ENCODE results near the gene ATP4A.

Gene ATP4A

DNA sequence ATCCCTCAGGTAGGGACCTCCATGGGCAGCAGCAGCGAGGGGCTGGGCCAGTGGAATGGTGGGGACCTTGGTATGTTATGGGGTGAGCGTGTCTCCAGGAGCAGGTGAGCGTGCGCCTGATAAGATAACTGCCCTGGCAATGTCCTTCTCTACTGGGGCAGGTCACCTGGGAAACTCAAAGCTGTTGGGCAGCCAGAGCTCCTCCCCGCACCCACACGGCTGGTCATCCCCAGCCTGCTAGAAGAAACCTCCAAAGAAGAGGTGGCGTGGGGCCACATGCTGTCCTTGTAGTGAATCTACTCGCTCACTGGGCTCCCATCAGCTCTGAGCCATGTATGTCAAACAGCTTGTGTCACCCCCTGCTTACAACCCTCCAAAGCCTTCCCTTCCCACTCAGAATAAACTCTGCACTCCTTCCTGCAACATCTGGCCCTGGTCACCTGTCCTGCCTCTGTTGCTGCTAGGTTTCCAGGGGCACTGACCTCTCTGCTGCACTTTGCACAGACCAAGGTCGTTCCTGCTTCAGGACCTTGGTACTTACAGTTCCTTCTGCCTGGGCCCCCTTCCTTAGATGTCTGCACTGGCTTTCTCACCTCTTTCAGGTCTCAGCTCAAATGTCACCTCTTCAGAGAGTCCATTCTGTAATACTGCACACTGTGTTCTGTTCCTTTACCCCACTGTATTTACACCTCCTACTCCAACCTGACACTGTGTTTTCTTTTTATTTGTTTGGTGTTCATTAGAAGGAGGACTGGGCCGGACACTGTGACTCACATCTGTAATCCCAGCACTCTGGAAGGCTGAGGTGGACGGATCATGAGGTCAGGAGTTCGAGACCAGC lies 1.8 kb upstream of the ATP4A start:
- no peak for DNase-seq

DNA sequence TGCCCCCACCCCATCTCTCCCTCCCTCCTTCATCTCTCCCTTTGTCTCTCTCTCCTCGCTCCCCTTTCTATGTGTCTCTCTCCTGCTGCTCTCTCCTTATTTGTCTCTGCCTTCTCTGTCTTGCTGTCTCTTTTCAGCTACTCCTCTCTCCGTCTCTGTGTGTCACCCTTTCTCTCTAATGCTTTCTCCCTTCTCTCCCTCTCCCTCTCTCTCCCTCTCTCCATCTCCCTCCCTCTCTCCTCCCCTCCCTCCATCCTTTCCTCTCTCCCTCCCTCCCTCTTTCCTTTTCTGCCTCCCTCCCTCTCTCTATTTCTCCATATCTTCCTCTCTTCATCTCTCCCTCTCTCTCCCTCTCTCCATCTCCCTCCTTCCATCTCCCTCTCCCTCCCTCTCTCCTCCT lies 682 bp downstream of the ATP4A start:
- no peak for DNase-seq

DNA sequence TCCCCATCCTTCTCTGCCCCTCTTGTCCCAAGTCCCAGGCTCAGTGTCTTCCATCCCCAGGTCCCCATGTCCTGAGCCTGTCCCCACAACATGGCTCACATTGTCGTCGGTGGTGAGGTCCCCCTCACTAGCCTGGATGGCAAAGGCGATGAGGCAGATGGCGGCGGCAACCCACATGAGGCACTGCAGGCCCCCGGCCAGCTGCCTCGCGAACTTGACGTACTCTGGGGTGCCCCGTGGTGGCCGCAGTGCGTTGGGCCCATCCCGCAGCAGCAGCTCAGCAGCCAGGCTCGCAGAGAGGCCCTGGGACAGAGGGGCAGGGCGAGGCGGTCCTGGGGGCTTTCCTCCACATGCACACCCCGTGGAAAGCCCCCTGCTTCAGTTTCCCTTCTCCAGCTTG lies 1.1 kb downstream of the ATP4A start:
- no peak for DNase-seq

DNA sequence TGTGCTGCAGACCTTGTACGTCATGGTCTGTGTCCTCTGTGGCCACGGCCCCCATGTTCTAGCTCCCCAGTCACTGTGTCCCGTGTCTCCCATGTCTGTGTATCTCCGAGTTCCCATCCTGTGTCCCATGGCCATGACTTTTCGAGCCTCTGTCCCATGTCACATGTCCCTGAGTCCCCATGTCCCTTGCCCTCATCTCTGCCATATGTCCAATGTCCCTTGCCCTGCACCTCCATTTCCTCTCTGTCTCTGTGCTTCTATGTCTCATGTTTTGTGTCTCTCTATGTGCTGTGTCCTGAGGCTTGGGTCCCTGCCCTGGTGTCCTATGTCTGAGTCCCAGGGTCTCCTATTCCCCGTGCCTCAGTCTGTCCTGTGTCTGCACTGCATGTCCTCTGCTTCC lies 2.0 kb downstream of the ATP4A start:
- no peak for DNase-seq

DNA sequence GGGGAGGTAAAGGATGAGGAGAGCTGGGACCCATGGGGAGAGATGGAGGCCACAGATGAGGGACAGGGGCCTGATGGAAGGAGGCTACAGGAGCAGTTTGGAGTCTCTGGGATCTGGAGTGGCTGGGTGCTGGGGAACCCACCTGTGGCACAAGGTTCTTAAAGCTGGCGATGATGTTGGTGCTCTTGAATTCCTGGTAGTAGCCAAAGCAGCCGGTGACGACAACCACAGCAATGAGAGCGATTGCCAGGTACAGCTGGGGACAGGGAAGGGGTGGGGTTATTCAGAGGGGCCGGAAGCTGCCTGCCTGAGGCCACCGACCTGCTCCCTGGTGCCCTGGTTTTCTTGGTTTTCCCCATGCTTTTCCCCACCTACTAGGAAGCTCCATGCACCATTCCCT lies 2.8 kb downstream of the ATP4A start:
- no peak for DNase-seq

DNA sequence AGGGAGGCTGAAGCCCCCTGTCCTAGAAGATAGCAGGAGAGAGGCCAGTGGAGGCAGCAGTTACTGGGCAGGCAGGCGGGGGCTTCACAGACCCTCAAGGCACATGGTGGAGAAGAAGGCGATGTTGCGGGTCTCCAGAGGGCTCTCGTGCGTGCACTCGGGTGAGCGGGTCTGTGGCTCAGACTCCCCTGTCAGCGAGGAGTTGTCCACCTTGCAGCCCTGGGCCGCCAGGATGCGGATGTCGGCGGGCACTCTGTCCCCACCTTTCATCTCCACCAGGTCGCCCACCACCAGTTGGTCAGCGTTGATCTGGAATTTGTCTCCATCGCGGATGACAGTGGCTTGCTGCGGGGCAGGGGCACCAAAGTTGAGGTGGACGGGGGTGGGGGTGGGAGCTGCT lies 3.2 kb downstream of the ATP4A start:
- DNase-seq = no peak

DNA sequence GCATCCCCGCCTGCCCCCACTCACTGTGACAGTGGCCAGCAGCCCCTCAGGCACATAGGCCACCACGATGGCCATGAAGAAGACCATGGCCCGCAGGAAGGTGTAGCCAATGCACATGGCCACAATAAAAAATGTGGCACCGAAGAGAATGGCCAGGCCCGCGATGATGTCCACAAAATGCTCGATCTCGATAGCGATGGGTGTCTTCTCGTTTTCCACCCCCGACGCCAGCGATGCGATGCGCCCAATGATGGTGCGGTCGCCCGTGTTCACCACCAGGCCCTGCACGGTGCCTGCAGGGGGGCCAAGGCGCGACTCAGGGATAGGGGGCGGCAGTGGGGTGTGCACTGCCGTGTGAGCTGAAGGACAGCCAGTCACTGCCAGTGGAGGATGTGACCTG lies 3.7 kb downstream of the ATP4A start:
- DNase-seq = no peak

DNA sequence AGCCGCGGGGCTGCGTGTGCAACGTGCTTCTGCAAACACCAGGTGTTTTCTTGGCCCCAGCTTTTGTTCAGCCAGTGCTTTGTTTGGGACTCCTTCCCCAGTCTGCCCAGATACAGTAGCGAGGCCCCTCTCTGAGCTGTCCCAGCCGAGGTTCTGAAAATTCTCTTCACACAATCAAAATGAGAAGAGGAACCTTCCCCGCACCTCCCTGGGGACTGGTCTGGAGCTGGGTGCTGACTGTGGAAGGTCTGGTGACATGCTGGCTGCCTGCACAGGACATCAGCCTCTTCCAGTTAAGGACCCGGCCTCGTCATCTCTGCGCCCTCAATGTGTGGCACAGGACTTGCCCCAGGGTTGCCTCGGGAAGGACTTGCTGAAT lies 4.2 kb downstream of the ATP4A start:
- no peak for DNase-seq

DNA sequence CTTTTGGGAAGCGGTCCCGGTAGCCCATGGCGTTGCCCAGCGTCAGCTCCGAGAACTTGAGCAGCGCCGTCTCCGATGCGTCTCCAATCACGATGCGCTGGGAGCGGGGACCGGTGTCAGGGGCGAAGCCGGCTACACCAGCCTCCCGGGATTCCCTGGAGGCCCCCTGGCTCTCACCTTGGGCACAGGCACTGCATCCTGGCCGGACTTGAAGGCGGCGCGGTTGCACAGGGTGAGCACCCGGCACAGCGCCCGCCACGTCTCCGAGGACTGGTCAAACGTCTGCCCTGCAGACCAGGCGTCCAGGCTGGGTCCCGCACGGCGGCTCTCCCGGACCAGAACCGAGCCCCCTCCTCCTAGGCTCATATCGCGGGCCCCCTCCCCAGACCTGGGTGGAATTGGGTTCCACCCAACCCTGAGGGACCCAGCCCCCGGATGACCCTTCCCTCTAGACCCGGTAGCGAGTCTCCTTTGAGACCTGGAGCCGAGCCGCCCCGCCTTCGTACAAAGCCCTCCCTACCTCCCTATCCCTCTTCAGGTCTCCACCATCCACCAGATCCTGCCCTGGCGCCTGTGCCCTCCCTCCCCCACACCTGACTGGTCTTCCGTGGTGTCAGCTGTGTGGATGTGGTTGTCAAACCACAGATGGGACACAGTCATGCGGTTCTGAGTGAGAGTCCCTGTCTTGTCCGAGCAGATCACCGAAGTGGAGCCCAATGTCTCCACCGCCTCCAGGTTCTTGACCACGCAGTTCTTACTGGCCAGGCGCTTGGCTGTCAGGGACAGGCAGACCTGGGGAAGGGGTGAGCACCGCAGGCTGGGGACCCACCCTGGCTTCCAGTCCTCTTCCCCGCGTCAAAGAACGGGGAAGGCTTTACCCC lies 4.8 kb downstream of the ATP4A start:
- DNase-seq = no peak

DNA sequence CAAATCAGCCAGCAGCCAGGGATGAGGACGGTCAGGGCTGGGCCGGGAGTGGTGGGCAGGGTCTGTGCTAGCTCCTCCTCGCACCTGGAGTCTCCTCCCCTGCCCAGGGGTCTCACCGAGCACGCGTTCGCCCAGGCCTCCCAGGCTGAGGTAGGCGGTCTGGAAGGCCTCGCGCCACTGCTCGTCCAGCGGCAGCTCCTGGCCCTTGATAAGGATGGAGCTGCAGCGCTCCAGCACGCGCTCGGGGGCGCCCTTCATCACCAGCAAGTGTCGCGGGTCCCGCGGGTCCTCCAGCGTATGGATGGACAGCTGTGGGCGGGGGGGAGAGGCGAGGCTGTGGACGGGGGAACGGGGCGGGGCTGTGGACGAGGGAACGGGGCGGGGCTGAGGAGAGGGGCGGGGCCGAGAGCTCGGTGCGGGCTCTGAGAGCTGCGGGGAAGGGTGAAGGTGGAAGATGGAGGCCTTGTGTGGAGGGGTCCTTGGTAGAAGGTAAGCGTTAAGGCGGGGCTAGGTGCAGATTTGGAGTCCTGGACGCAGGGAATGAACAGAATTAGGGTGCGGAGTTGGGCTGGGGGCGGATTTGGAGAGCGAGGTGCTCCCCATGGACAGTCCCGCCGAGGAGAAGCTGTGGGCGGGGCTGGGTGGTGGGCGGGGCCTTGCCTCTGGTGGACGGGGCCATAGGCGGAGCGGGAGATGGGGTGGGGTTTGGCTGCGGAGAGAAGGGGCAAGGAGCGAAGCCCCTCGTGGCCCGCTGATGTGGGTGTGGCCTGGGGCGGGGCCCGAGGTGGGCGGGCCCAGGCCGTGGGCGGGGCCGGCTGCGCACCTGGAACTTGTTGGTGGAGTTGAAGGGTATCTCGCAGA lies 5.7 kb downstream of the ATP4A start:
- peak; percentile 72 for DNase-seq

DNA sequence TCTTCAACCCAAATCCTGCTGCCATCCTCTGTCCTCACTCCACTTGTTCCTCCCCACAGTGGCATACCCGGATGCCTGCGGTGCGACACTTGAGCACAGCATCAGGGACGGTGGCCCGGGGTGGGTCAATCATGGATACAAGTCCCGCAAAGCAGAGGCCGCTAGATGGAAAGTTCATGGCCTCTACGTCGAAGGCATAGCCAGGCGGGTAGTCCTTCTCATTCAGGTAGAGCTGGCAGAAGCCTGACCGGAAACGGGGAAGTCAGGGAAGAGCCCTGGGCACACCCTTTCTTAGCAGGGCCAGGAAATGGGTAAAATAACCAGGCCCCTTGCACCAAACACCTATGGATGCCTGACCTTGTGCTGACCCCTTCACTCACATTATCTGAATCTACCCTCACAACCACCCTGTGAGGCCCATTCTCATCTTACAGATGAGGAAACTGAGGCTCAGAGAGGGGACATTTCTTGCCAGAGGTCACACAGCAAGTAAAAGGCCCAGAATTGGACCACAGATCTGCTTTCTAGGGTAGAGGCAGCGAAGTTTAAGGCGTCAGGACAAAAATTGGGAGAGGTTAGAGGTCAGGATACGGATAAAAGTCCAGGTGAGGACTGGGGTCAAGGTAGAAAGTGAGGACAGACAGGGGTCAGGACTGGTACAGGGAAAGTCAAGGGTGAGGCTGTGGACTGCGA lies 6.5 kb downstream of the ATP4A start:
- DNase-seq = no peak

DNA sequence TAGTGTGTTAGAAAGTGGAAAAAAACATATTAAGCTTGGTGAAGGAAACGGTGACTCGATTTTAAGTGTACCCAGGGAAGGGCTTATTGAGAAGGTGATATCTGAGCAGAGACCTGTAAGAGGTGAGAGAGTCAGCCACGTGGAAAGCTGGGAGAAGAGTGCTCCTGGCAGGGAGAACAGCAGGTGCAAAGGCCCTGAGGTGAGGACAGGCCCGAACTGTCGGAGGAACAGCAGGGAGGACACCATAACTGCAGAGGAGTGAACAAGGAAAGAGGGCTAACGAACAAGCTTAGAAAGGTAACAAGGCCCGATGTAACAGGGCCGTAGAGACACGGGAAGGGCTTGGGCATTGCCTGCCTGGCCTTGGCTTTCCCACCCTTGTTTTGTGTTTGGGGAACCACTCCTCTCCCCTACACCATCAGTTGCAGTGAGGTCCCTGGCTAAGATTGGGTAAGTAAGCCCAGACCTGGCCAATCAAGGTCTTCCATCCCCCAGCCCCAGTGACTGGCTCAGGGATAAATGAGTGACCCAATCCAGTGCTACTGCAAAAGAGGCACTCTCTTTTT lies 7.3 kb downstream of the ATP4A start:
- no peak for DNase-seq

DNA sequence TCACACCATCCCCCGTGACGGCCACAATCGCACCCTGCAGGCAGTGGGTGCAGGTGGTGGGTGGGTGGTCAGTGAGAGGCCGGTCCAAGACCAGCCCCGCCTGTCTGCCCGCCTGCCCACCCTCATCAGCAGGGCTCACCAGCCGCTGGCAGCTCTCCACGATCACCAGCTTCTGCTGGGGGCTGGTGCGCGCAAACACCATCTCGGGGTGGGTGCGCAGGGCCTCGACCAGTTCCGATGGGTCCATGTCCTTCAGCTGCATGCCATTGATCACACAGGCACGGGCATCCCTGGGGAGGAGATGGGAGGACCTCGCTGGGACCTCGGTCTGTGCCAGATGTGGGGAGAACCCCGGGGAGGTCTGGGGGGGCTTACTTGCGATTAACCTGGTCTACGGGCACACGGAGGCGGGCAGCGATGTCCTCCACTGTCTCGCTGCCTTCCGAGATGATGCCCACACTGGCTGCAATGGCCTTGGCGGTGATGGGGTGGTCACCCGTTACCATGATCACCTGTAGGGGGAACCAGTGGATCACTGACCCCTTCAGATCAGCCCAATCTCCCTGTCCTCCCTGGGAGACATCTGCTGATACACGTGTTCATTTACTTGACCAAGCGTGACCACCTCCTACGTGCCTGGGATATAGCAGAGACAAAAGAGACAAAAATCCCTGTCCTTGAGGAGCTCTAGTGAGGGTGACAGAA lies 8.0 kb downstream of the ATP4A start:
- peak; percentile 55 for DNase-seq

DNA sequence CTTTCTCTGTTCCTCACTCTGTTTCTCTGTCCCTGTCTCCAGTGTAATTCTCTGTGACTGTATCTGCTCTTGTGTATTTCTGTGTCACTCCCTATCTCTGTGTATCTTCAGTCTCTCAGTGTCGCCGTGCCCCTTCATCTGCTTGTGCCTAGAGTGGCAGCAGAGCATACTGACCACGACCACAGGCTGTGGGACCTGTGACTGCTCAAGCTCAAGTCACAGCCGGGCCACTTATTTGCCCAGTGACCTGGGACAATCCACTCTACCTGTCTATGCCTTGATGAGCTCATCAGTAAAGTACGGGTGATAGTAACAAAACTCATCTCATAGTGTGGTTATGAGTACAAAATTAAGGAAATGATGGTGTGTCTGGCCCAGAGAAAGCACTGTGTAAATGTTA lies 9.4 kb downstream of the ATP4A start:
- DNase-seq = no peak

DNA sequence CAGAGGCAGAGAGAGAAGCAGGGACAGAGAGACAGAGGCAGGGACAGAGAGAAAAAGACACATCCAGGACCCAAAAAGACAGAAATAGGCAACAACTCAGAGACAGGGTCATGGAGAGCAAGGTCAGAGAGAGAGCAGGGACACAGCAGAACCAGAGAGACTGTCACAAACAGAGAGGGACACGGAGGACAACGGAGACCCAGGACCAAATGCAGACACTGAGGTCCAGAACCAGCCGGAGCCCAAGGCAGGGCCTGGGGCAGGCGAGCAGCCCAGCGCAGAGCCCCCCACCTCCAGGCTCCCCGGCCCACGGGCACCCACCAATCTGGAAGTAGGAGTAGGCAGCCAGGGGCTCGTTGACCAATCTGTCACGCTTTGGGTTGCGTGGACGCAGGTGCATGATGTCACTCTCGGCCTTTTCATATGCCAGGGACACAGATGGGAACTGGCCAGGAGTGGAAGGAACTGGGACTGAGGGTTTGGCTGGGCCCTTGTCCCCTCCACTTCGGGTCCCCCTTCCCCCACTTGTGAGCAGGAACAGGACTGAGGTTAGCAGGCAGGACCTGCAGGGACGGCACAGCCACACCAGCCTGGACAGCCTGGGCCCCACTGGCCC lies 10.0 kb downstream of the ATP4A start:
- DNase-seq = no peak

DNA sequence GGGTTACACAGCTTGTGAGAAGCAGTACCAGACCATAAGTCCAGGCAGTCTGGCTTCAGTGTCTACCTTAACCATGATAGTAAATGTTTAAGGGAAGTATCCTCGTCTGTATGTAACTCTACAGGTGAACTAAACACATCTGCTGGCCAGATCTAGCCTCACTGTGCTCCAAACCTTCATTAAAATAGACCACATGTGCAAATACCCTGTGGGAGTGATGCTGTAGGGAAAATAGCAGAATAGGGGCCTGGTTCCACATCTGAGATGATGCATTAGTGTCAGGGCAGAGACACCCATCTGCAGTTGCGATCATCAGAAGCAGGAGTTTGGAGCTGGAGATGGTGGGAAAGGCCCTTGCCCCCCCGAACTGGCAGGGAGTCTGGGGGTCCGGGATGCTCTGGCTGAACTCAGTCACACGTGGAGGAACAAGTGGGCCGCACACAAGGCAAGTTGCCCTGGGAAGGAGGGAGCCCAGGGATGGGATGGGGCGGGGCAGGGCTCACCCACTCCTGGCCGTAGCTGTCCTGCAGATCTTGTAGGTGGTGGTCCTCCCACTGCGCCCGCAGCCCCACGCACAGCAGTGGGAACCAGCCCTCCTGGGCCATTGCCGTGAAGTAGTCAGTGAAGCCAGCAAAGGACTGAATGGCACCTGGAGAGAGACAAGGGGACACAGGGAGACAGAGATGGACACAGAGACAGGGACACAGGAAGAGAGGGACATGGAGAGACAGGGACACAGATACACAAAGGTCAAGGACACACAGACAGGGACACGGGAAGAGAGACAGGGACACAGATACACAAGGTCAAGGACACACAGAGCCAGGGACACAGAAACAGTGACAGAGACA lies 10.7 kb downstream of the ATP4A start:
- DNase-seq = no peak

DNA sequence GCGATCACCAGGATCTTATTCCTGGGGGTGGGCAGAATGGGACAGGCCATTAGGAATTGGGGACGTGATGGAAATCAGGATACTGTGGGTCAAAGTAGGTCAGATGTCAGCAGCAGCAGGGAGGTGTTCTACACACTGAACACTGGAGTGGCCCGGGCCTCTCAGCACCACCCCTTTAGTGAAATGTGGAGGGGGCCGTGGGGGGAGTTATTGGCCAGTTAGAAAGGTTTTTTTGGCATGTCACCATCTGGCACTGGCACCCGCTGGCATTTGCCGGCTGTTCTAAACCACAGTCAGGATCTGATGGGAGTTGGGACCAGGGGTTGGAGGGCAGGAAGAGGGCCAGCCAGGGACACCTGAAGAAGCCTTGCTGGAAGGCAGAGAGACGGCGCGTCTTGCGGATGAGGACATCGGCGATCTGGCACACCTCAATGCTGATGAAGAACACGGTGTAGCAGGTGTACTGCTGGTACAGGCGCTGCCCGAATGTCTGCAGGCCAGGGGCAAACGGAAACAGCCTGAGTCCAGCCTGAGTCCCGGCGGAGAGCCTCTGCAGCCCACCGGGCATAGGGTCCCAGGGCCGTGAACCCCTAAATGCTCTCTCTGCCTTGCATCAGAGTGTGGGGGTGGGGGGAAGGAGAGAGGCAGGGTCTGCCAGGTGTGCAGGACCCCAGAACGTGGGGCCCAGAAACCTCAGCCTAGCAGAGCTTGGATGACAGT lies 12.2 kb downstream of the ATP4A start:
- DNase-seq = no peak

DNA sequence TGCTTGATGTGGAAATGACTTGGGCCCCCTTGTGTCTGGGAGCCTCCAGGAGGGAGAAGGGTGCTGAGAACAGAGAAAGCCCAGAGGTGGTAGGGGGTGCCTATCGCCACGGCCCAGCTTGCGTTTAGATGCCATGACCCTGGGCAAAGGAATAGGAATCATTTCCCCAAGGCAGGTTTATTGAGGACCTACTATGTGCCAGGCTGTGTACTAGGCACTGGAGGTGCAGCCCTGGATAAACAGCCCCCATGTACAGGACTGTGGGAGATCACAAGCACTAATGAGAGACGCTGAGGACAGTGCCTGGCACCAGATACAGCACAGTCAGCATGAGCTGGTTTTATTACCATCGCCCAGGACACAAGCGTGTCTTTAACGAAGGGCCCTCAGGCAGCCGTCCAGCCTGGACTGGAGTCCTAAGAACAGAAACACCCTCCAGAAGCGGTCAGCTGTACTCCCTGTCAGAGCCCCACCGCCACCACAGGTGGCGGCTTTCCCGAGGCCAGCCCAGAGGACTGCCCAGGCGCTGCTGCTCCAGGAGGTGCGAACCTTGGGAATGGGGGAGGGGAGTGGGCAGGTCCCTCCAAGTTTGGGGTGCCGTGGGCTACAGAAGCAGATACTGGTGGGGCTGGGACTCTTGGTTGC lies 13.5 kb downstream of the ATP4A start:
- no peak for DNase-seq
